H1 (cell line): ENCODE data around the gene SLC39A13.

Experiments
- CTCF ChIP-seq, 3 experiments: IDR thresholded peaks; 1 replicate in 2 of 3; 2 replicates in 1 of 3; pipeline versions ENCODE4 v1.5.1 to v1.6.1; 2011; ENCODE audit warnings: low read length in 3 of 3, mild to moderate bottlenecking in 3 of 3, inconsistent platforms in 2 of 3, low read depth in 1 of 3, moderate library complexity in 1 of 3; ENCODE audit not compliant: insufficient read depth in 1 of 3; ENCODE audit errors: control extremely low read depth in 1 of 3
- MAX ChIP-seq: IDR thresholded peaks from 2 replicates; pipeline ENCODE4 v1.6.1; 2012; ENCODE audit warnings: inconsistent platforms
- USF2 ChIP-seq: IDR thresholded peaks from 2 replicates; pipeline ENCODE4 v1.6.1; 2011; ENCODE audit warnings: low read length, improper control_type of control experiment

- TF ChIP-seq USF2 (no peak), CTCF (IDR thresholded peaks at IDR 0.05; ENCODE audit: control extremely low read depth in 1 of 3, insufficient read depth in 1 of 3, low read depth in 1 of 3, low read length in 3 of 3) (no peak), MAX (no peak)
These were observed 56.1 kb downstream of the SLC39A13 start for GRCh38 chr11:47464483-47464882.
